Right atrium auricular region (tissue), 2 donors: Measurements from ENCODE around the gene NPAS3. TPM values are rescaled to one million over a fixed set of nuclear protein-coding genes. Genes with fewer than 3 reads are reported as not detected.

Experiments
- DNase-seq: peaks from one replicate; pipeline ENCODE4 v3.0.0-alpha.2; 2019; ENCODE audit warnings: low spot score
- H3K27ac ChIP-seq, 2 donors: fragments of 200-600 bp; sonication (generic); 1 replicate in 1 of 2; 2 replicates in 1 of 2; pipeline ENCODE4 v1.5.1; 2016 to 2019
- H3K27me3 ChIP-seq, 2 donors: fragments of 200-600 bp; sonication (generic); one replicate each; pipeline versions ENCODE4 v1.5.1 to v1.6.0; 2017 to 2019
- H3K36me3 ChIP-seq: fragments of 200-600 bp; sonication (generic); one replicate; pipeline ENCODE4 v1.5.1; 2016
- H3K4me1 ChIP-seq, 2 donors: fragments of 200-600 bp; sonication (generic); one replicate each; pipeline versions ENCODE4 v1.5.1 to v1.6.0; 2017 to 2019
- H3K4me3 ChIP-seq, 2 donors: fragments of 200-600 bp; sonication (generic); 1 replicate in 1 of 2; 2 replicates in 1 of 2; pipeline ENCODE4 v1.5.1; 2017 to 2019; ENCODE audit warnings: mild to moderate bottlenecking in 1 of 2, moderate library complexity in 1 of 2
- H3K9me3 ChIP-seq, 2 donors: fragments of 200-600 bp; sonication (generic); one replicate each; pipeline ENCODE4 v1.5.1; 2019
- total RNA-seq, 2 donors: library from RNA; depleted of rRNA; stranded (reverse); fragments of >200 nt; gene quantifications; one replicate each; pipeline ENCODE4 v1.1.0, GENCODE V29; 2016
- TF ChIP-seq, protein P1 (sequence below), 2 donors: fragments of 200-600 bp; sonication (generic); IDR thresholded peaks; one replicate each; pipeline ENCODE4 v1.5.1; 2019; ENCODE audit warnings: antibody characterized with exemption in 2 of 2

The NPAS3 gene
- total RNA-seq, 2 donors from 2014 or later, result 0.67 to 1.3 TPM

DNA sequence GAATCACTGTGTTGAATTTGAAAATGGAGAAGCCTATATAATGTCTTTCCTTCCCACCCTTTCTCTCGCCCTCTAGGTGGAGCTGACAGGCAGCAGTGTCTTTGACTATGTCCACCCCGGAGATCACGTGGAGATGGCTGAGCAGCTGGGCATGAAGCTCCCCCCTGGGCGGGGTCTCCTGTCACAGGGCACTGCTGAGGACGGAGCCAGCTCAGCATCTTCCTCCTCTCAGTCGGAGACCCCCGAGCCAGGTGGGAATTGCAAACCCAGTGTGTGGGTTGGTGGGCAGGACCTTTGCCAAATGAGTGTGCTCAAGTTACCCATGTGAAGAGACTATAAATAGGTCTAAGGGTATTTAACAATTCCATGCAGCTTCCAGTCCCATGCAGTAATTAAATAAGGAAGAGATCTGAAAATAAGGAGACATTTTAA is 737.5 kb downstream of the NPAS3 start:
- H3K4me1 ChIP-seq, result no peaks in the 10 kb centered on the region
- no peaks in the 10 kb centered on the region for H3K9me3 ChIP-seq
- no peaks in the 10 kb centered on the region for H3K27me3 ChIP-seq
- no peak overlapping the region for H3K27ac ChIP-seq
- H3K36me3 ChIP-seq, result no peaks in the 10 kb centered on the region
- no peak for DNase-seq
- peak overlapping the region in 1 of 2 donors; percentile 11 for H3K4me3 ChIP-seq
- TF ChIP-seq, protein P1, sequence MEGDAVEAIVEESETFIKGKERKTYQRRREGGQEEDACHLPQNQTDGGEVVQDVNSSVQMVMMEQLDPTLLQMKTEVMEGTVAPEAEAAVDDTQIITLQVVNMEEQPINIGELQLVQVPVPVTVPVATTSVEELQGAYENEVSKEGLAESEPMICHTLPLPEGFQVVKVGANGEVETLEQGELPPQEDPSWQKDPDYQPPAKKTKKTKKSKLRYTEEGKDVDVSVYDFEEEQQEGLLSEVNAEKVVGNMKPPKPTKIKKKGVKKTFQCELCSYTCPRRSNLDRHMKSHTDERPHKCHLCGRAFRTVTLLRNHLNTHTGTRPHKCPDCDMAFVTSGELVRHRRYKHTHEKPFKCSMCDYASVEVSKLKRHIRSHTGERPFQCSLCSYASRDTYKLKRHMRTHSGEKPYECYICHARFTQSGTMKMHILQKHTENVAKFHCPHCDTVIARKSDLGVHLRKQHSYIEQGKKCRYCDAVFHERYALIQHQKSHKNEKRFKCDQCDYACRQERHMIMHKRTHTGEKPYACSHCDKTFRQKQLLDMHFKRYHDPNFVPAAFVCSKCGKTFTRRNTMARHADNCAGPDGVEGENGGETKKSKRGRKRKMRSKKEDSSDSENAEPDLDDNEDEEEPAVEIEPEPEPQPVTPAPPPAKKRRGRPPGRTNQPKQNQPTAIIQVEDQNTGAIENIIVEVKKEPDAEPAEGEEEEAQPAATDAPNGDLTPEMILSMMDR (IDR thresholded peaks at IDR 0.05), result peak in 1 of 2 donors; percentile 47

DNA sequence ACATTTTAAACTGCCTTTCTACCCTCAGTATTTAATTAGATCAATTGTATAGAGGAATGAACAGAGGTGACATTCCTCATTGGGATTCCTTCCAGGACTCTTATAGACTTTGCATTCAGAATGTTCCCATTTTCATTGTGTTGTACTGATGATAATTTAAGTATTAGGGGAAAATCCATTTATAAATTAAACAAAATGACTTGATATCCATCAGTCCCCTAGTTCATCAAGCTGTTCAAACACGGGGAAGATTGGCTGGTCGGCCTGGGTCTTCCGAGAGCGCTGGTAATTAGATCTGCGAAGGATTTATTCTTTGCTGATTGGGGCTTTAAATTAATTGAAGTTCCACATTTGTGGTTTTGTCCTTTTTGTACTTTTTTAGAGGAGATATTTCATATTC is 738.2 kb downstream of the NPAS3 start:
- no peaks in the 10 kb centered on the region for H3K9me3 ChIP-seq
- H3K27ac ChIP-seq, result no peak overlapping the region
- H3K27me3 ChIP-seq, result no peaks in the 10 kb centered on the region
- no peak overlapping the region for H3K4me3 ChIP-seq
- no peak for DNase-seq
- no peaks in the 10 kb centered on the region for H3K36me3 ChIP-seq
- no peaks in the 10 kb centered on the region for H3K4me1 ChIP-seq
- TF ChIP-seq, protein P1 (IDR thresholded peaks at IDR 0.05), result no peak

DNA sequence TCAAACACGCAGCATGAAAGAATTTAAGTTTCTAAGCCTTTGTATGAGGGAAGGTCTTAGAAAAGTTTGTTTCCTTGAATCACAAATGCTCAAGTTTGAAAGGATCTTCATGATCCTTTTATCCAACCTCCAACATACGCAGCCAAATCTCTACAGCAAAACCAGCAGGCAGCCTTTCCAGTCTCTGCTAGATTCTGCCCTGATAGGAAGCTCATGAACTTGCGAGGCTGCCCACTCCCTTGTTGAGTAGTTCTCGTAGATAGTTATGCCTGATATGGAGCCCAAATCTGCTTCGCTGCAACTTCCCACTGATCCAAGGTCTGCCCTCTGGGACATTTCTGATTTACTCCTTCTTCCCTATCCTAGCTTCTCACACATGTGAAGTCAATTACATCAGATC is 739.3 kb downstream of the NPAS3 start:
- TF ChIP-seq, protein P1 (IDR thresholded peaks at IDR 0.05), result no peak
- DNase-seq, result no peak
- Histone ChIP-seq H3K27ac (no peak overlapping the region), H3K36me3 (no peaks in the 10 kb centered on the region), H3K4me3 (no peak overlapping the region), H3K9me3 (no peaks in the 10 kb centered on the region), H3K27me3 (no peaks in the 10 kb centered on the region), H3K4me1 (peaks cover 0 to 6% of the 10 kb centered on the region in 2 donors)

DNA sequence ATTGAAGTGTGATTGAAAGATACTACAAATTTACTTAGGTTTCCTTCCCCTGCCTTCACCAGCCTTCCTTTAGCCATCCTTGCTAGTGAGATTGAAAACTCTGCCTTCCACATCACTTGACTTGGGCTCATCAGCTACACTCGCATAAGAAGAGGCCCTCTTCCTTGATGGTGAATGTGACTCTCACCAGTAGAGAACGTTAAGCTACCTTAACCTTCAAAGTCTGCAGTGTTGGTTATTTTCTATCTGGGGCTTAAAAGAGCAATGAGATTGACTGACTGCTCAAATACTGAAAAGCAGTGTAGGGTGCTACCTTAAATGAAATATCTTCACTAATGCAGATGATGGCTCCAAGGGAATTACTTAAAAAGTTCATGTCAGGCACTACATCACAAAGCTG is 740.3 kb downstream of the NPAS3 start:
- Histone ChIP-seq H3K27ac (no peak overlapping the region), H3K36me3 (no peaks in the 10 kb centered on the region), H3K27me3 (no peaks in the 10 kb centered on the region), H3K4me1 (peaks cover 0 to 6% of the 10 kb centered on the region in 2 donors), H3K4me3 (no peak overlapping the region), H3K9me3 (no peaks in the 10 kb centered on the region)
- DNase-seq, result no peak
- TF ChIP-seq, protein P1 (IDR thresholded peaks at IDR 0.05), result no peak

DNA sequence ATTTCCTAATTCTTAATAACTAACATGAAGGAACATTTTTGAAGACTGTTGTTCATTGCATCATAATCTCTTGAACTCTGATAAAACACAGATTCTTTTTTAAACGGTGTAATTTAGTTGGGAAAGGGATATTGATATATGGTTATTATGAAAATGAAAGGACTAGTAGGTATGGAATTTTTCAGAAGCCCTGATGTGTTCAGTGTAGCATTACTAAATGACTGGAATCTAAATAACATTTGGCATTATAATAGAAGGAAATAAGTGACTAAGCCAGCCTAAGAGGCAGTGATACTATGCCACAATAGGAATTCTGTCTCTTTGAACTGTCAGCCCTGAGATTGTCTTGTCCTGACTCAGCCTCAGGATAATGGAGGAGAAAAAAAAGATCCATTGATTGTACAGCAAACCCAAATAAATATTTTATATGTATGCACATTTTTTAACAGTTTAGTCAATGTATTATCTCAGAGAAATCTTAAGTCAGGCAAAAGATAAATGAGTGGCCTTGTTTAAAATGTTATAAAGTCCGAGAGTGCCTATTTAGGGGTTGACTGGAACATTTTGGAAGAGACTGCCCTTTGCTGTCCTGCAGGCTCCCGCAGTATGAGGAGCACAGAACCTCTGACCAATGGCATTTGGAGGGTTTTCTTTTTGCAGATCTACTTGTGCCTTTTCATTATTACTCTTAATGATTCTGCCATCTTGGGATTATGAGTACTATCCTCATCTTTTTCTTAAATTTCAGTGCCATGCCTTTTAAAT is 741.0 kb downstream of the NPAS3 start:
- Histone ChIP-seq H3K4me3 (no peak overlapping the region), H3K27ac (no peak overlapping the region), H3K27me3 (no peaks in the 10 kb centered on the region), H3K9me3 (no peaks in the 10 kb centered on the region), H3K36me3 (no peaks in the 10 kb centered on the region), H3K4me1 (peaks cover 0 to 6% of the 10 kb centered on the region in 2 donors)
- no peak for DNase-seq
- TF ChIP-seq, protein P1 (IDR thresholded peaks at IDR 0.05), result no peak

DNA sequence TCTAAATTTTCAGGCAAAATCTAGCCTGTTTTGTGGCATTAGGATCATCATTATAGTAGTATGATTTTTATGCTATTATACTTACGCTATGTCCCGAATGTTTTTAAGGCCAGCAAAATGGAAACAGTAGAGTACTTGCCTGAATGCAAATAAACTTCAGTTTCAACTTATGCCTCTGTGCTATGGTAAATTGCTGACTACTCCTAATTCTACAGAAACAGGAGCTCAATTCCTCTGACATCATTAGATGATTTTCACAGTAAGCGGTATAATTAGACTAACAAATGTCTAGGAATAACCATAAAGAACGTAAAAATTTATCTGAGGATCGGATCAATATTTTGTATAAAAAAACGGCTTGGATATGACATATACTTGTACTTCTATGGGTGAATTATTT is 742.2 kb downstream of the NPAS3 start:
- no peak overlapping the region for H3K27ac ChIP-seq
- H3K36me3 ChIP-seq, result no peaks in the 10 kb centered on the region
- TF ChIP-seq, protein P1 (IDR thresholded peaks at IDR 0.05), result no peak
- no peaks in the 10 kb centered on the region for H3K27me3 ChIP-seq
- no peak for DNase-seq
- peaks cover 0 to 6% of the 10 kb centered on the region in 2 donors for H3K4me1 ChIP-seq
- H3K4me3 ChIP-seq, result no peak overlapping the region
- H3K9me3 ChIP-seq, result no peaks in the 10 kb centered on the region
